Karpas-422 (cell line): ENCODE results near the gene ATP6V1A. TPM values are rescaled to one million over a fixed set of nuclear protein-coding genes. Genes with fewer than 3 reads are reported as not detected.
A peak's percentile ranks its signal among the peaks of the same experiment; 100 is the strongest.

ENCODE experiments used
- DNase-seq: peaks from one replicate; pipeline ENCODE4 v3.0.0-alpha.2; 2015
- H2AFZ ChIP-seq: fragments of 200-600 bp; sonication (generic); 2 replicates; pipeline ENCODE4 v1.6.1; 2014; ENCODE audit warnings: antibody characterized with exemption, low read length, mixed read lengths
- H3K27ac ChIP-seq: fragments of 200-600 bp; sonication (generic); 2 replicates; pipeline ENCODE4 v1.5.1; 2014; ENCODE audit warnings: mild to moderate bottlenecking, low read length, moderate library complexity
- H3K27me3 ChIP-seq: fragments of 200-600 bp; sonication (generic); 2 replicates; pipeline ENCODE4 v1.6.1; 2014; ENCODE audit warnings: low read length, mixed read lengths
- H3K36me3 ChIP-seq: fragments of 200-600 bp; sonication (generic); 2 replicates; pipeline ENCODE4 v1.6.1; 2014; ENCODE audit warnings: low read length, mixed read lengths; ENCODE audit not compliant: insufficient read depth
- H3K4me1 ChIP-seq: fragments of 200-600 bp; sonication (generic); 2 replicates; pipeline ENCODE4 v1.6.1; 2014; ENCODE audit warnings: mild to moderate bottlenecking, low read length, mixed read lengths
- H3K4me2 ChIP-seq: fragments of 200-600 bp; sonication (generic); 2 replicates; pipeline ENCODE4 v1.6.1; 2014; ENCODE audit warnings: low read length, low read depth, mild to moderate bottlenecking; ENCODE audit not compliant: poor library complexity, severe bottlenecking
- H3K4me3 ChIP-seq: fragments of 200-600 bp; sonication (generic); 2 replicates; pipeline ENCODE4 v1.5.1; 2014; ENCODE audit warnings: mild to moderate bottlenecking, antibody characterized with exemption, low read length, mixed read lengths
- H3K79me2 ChIP-seq: fragments of 200-600 bp; sonication (generic); 2 replicates; pipeline ENCODE4 v1.6.1; 2014; ENCODE audit warnings: mild to moderate bottlenecking, low read length, mixed read lengths
- H3K9ac ChIP-seq: fragments of 200-600 bp; sonication (generic); 2 replicates; pipeline ENCODE4 v1.6.0; 2014; ENCODE audit warnings: low read length
- H3K9me2 ChIP-seq: fragments of 200-600 bp; sonication (generic), shearing (Covaris generic); replicated peaks from 2 replicates; pipeline ENCODE4 v1.6.0; 2014; ENCODE audit warnings: mild to moderate bottlenecking, low read length, moderate library complexity; ENCODE audit not compliant: insufficient read depth
- H3K9me3 ChIP-seq: fragments of 300-700, 200-600 bp; sonication (generic); 2 replicates; pipeline ENCODE4 v1.6.1; 2014; ENCODE audit warnings: low read length, mixed read lengths
- H4K20me1 ChIP-seq: fragments of 200-600 bp; sonication (generic); 2 replicates; pipeline ENCODE4 v1.6.1; 2014; ENCODE audit warnings: mild to moderate bottlenecking, antibody characterized with exemption, low read length, low read depth; ENCODE audit not compliant: insufficient read depth
- total RNA-seq: library from RNA; depleted of rRNA; stranded (reverse); fragments of >200 nt; shearing (Covaris generic); gene quantifications from 2 replicates; pipeline ENCODE4 v1.2.3, GENCODE V29; 2014; ENCODE audit warnings: low replicate concordance; rRNA removed

ATP6V1A gene
- total RNA-seq: 25.0 and 39.7 TPM in 2 replicates

DNA sequence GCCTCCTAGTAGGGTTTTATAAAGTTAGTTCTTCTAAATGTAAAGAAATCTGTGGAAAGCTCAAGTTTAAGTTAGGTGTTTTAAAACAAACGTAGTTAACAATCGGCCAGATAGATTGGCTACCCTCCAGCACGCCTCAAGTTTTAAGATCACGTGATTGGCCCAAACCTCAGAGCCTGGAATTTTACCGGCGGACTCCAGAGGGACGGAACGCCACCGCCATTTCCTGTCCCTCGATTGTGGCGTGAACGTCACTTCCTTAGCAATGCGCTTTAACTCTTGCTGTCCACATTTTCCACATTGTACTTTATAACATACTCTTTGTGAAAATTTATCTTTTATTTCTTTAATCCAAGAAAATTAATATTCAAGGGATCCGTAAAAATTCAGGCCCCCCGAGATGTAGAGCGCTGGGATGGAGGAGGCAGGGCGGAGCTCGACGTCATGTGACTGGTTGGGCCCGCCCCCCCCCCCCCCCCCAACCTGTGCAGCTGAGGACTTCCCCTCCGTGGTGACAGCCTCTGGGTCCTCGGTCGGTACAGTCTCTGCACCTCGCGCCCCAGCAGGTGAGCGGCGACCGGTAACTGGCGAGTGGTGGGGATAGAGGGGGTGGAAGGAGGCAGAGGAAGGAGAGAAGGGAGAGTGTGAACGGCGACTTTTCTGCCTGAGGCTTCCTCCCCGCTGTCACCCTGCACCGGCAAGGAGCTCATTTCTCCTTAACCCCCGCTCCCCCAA is at the start of gene ATP6V1A:
Gene ATP6V1A (plus strand): TSS at position 488 of the 735 bp plus-strand sequence. CDS start 31,719 bp downstream, outside the sequence.
- Histone ChIP-seq H4K20me1 (peaks cover 21% of the 10 kb centered on the region), H3K4me3 (peak within 1 kb of the TSS; percentile 94), H2AFZ (peak within 1 kb of the TSS; percentile 51), H3K27me3 (no peaks in the 10 kb centered on the region), H3K9me3 (no peaks in the 10 kb centered on the region), H3K27ac (peak within 1 kb of the TSS; percentile 91), H3K36me3 (0 out of 2 replicates have a peak, but pooled peaks cover 5% of the 10 kb centered on the region), H3K79me2 (peaks cover 89% of the 10 kb centered on the region), H3K4me1 (peaks cover 61% of the 10 kb centered on the region), H3K4me2 (peak within 1 kb of the TSS; percentile 99), H3K9me2 (no peaks in the 10 kb centered on the region), H3K9ac (peak within 1 kb of the TSS; percentile 81)
- DNase-seq: peak; percentile 97

DNA sequence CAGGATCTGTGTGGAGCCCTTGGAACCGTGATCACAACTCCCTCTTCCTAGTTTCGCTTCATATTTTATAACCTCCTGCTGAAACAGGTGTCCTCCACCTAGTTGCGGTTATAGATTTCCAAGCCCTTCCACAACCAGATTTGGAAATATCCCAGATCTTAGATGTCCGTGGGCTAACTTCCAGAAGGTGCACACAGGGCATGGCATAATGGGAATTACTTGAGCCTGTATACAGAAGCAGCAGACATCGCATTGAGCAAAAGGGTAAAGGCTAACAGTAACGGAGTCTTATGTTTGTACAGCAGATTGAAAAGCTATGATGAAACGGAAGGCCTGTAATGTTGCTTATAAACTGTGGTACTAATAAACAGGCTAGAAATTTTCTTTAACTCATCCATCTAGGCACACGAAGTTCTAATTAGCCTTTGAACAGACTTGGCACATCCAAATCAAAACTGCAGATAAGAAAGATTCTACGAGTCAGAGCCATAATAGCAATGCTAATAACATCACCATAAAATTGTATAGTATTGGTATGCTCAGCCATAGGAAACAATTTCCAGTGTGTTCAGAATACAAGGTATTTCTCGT is 49.2 kb upstream of the ATP6V1A start:
- H3K4me3 ChIP-seq: peak overlapping the region; percentile 75
- no peaks in the 10 kb centered on the region for H3K27me3 ChIP-seq
- H3K9me2 ChIP-seq: no peaks in the 10 kb centered on the region
- no peaks in the 10 kb centered on the region for H4K20me1 ChIP-seq
- peaks cover 32% of the 10 kb centered on the region for H3K4me1 ChIP-seq
- peak overlapping the region; percentile 78 for H3K9ac ChIP-seq
- H3K4me2 ChIP-seq: peak overlapping the region; percentile 91
- no peaks in the 10 kb centered on the region for H3K36me3 ChIP-seq
- H3K27ac ChIP-seq: peak overlapping the region; percentile 55
- peaks cover 39% of the 10 kb centered on the region for H3K79me2 ChIP-seq
- H2AFZ ChIP-seq: peak overlapping the region; percentile 87; the same call in 1 of the 2 replicates
- no peak for DNase-seq
- no peaks in the 10 kb centered on the region for H3K9me3 ChIP-seq

DNA sequence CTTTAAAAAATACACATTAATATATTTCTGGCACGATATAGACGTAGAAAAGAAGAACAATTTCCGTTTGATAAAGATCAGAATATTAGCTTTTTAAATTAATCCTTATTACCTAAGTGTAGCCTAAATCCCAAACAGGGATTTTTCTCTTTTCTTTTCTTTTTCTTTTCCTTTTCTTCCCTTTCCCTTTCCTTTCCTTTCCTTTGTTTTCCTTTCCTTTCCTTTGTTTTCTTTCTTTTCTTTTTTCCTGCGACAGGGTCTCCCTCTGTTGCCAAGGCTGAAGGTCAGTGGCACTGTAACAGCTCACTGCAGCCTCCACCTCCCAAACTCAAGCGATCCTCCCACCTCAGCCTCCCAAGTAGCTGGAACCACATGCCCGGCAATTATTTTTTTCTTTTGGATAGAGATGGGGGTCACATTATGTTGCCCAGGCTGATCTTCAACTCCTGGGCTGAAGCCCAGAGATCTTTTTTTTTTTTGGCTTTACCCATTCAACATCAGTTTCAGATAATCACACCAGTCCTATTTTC is 48.6 kb upstream of the ATP6V1A start:
- Histone ChIP-seq H3K79me2 (peaks cover 32% of the 10 kb centered on the region), H3K27me3 (no peaks in the 10 kb centered on the region), H3K9ac (peak overlapping the region; percentile 78), H4K20me1 (no peaks in the 10 kb centered on the region), H3K4me2 (peak overlapping the region; percentile 91), H3K4me1 (peaks cover 32% of the 10 kb centered on the region), H3K9me2 (no peaks in the 10 kb centered on the region), H3K9me3 (no peaks in the 10 kb centered on the region), H3K36me3 (no peaks in the 10 kb centered on the region), H3K27ac (no peak overlapping the region), H3K4me3 (peak overlapping the region; percentile 75), H2AFZ (no peak overlapping the region)
- no peak for DNase-seq

DNA sequence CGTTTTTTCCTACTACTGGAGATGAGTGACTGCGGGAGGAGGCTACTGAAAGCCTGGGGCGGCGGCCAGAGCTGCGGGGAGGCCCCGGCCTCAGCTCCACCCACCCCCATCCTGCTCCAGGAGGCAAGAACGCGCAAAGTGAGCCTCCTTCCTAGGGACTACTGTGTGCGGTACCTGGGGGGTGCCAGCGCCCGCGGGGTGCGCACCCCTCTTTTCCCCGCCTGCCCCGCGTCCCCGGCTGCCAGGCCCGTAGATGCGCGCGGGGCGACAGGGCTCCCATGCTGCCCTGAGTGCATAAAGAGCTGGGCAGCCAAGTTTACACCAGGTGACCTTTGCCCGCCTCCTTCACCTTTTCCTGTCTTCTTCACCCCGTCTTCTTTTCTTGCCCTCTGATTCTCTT is 47.9 kb upstream of the ATP6V1A start:
- H3K9me2 ChIP-seq: no peaks in the 10 kb centered on the region
- H3K27me3 ChIP-seq: no peaks in the 10 kb centered on the region
- H3K36me3 ChIP-seq: no peaks in the 10 kb centered on the region
- H3K27ac ChIP-seq: no peak overlapping the region
- peaks cover 30% of the 10 kb centered on the region for H3K4me1 ChIP-seq
- H3K79me2 ChIP-seq: peaks cover 26% of the 10 kb centered on the region
- H3K9ac ChIP-seq: no peak overlapping the region
- no peak overlapping the region for H3K4me3 ChIP-seq
- DNase-seq: no peak
- no peak overlapping the region for H2AFZ ChIP-seq
- H4K20me1 ChIP-seq: no peaks in the 10 kb centered on the region
- H3K4me2 ChIP-seq: peak overlapping the region; percentile 91
- no peaks in the 10 kb centered on the region for H3K9me3 ChIP-seq

DNA sequence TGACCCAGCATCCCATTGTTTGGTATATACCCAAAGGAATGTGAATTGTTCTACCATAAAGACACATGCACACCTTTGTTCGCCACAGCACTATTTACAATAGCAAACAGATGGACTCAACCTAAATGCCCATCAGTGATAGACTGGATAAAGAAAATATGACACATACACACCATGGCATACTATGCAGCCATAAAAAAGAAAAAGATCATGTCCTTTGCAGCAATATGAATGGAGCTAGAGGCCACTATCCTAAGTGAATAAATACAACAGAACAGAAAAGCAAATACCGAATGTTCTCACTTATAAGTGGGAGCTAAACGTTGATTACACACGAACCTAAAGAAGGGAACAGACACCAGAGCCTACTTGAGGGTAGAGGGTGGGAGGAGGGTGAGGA is 39.0 kb upstream of the ATP6V1A start:
- no peaks in the 10 kb centered on the region for H3K9me2 ChIP-seq
- H3K9ac ChIP-seq: no peak overlapping the region
- H3K27me3 ChIP-seq: no peaks in the 10 kb centered on the region
- no peaks in the 10 kb centered on the region for H4K20me1 ChIP-seq
- no peak overlapping the region for H3K4me3 ChIP-seq
- no peak overlapping the region for H3K27ac ChIP-seq
- no peak overlapping the region for H2AFZ ChIP-seq
- H3K79me2 ChIP-seq: no peaks in the 10 kb centered on the region
- no peak for DNase-seq
- H3K4me1 ChIP-seq: no peaks in the 10 kb centered on the region
- H3K9me3 ChIP-seq: no peaks in the 10 kb centered on the region
- no peaks in the 10 kb centered on the region for H3K36me3 ChIP-seq
- H3K4me2 ChIP-seq: no peak overlapping the region

DNA sequence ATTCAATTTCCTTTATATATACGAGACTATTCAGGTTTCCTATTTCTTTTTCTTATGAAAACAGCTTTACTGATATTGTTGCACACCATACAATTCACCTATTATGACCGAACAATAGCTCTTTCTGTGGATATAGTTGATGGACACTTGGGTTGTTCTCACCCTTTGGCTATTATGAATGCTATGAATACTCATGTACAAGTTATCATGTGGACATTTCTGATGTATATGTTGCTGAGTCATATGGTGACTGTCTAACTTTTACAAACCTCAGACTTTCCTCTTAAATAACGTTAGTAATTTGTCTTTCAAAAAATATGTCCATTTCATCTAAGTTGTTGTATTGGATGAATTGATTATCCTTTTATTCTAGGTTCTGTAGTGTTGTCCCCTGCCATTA is 34.7 kb upstream of the ATP6V1A start:
- Histone ChIP-seq H3K4me1 (no peaks in the 10 kb centered on the region), H3K79me2 (no peaks in the 10 kb centered on the region), H3K27ac (no peak overlapping the region), H3K9ac (no peak overlapping the region), H2AFZ (no peak overlapping the region), H3K36me3 (peaks cover 7% of the 10 kb centered on the region; the same call in 1 of the 2 replicates), H3K4me2 (no peak overlapping the region), H3K27me3 (no peaks in the 10 kb centered on the region), H4K20me1 (no peaks in the 10 kb centered on the region), H3K9me3 (no peaks in the 10 kb centered on the region), H3K4me3 (no peak overlapping the region), H3K9me2 (no peaks in the 10 kb centered on the region)
- DNase-seq: no peak

DNA sequence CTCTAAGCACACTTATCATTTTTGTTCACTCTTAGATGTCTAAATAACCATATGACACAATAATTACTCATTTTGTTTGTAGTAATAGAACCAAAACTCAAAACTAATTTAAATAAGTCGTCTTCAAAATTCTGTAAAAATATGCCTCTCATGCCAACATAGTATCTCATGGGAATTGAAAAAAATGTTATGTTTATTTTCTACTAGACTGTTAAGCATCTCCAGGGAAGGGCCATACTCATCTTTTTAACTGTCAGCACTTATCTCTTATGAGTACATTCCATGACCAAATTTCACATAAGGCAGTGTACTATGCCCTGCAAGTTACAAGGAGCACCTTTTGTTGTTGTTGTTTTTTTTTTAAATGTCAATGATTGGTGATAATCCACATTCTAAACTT is 32.1 kb upstream of the ATP6V1A start:
- no peaks in the 10 kb centered on the region for H3K79me2 ChIP-seq
- H3K9me3 ChIP-seq: no peaks in the 10 kb centered on the region
- H4K20me1 ChIP-seq: 0 out of 2 replicates have a peak, but pooled peaks cover 8% of the 10 kb centered on the region

DNA sequence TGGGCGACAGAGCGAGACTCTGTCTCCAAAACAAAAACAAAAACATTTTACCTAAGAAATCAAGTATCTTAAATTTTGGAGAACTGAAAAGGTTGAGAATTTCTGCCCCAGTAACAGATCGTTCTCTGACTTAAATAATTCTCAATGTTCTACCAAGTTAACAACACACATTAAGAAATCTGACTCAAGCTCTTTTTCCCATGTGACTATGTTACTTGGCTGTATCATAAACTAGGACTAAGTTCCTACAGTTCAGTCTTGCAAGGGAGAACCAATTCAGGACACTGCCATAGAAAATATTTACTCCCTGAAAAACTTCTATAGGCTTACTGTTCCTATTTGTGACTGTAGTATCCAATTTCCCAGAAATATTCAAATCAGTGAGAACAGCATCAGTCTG is 29.5 kb upstream of the ATP6V1A start:
- H4K20me1 ChIP-seq: peaks cover 17% of the 10 kb centered on the region
- no peaks in the 10 kb centered on the region for H3K79me2 ChIP-seq
- H3K9me2 ChIP-seq: no peaks in the 10 kb centered on the region
- no peak overlapping the region for H3K4me3 ChIP-seq
- no peak overlapping the region for H3K9ac ChIP-seq
- no peak for DNase-seq
- no peak overlapping the region for H3K4me2 ChIP-seq
- H3K36me3 ChIP-seq: peaks cover 47% of the 10 kb centered on the region
- H2AFZ ChIP-seq: no peak overlapping the region
- H3K27ac ChIP-seq: no peak overlapping the region
- no peaks in the 10 kb centered on the region for H3K4me1 ChIP-seq
- H3K9me3 ChIP-seq: no peaks in the 10 kb centered on the region
- no peaks in the 10 kb centered on the region for H3K27me3 ChIP-seq

More for the DNA sequence above, 32.1 kb upstream of the ATP6V1A start:
- no peak overlapping the region for H3K4me3 ChIP-seq
- peaks cover 21% of the 10 kb centered on the region for H3K36me3 ChIP-seq
- H3K9ac ChIP-seq: no peak overlapping the region
- H3K4me1 ChIP-seq: no peaks in the 10 kb centered on the region
- H2AFZ ChIP-seq: no peak overlapping the region
- no peaks in the 10 kb centered on the region for H3K27me3 ChIP-seq
- DNase-seq: no peak
- H3K27ac ChIP-seq: no peak overlapping the region
- H3K4me2 ChIP-seq: no peak overlapping the region
- H3K9me2 ChIP-seq: no peaks in the 10 kb centered on the region
